H9 (cell line): Measurements from ENCODE around the gene COMP. TPM values are rescaled to one million over a fixed set of nuclear protein-coding genes. Genes with fewer than 3 reads are reported as not detected.
A peak's percentile ranks its signal among the peaks of the same experiment; 100 is the strongest.

Experiments
- DNase-seq: peaks from one replicate; pipeline ENCODE4 v3.0.0-alpha.2; 2017
- H2AFZ ChIP-seq: one replicate; pipeline ENCODE4 v1.6.1; 2013; ENCODE audit warnings: mild to moderate bottlenecking, low read length, control low read depth, moderate library complexity
- H2AK5ac ChIP-seq: 2 replicates; pipeline ENCODE4 v1.6.1; 2013; ENCODE audit warnings: low read length, control low read depth, mixed read lengths; ENCODE audit not compliant: insufficient read length
- H2BK120ac ChIP-seq: one replicate; pipeline ENCODE4 v1.6.1; 2013; ENCODE audit warnings: low read depth, mild to moderate bottlenecking, low read length, control low read depth, inconsistent platforms; ENCODE audit not compliant: poor library complexity, severe bottlenecking
- H2BK12ac ChIP-seq: 2 replicates; pipeline ENCODE4 v1.6.1; 2013; ENCODE audit warnings: low read length, control low read depth, mixed read lengths, low read depth; ENCODE audit not compliant: insufficient read length
- H2BK15ac ChIP-seq: 2 replicates; pipeline ENCODE4 v1.6.1; 2013; ENCODE audit warnings: low read depth, low read length, control low read depth
- H2BK20ac ChIP-seq: one replicate; pipeline ENCODE4 v1.6.1; 2013; ENCODE audit warnings: low read depth, mild to moderate bottlenecking, low read length, control low read depth, inconsistent platforms; ENCODE audit not compliant: poor library complexity, severe bottlenecking
- H2BK5ac ChIP-seq: 2 replicates; pipeline ENCODE4 v1.6.1; 2013; ENCODE audit warnings: low read length, control low read depth, mixed read lengths; ENCODE audit not compliant: insufficient read length
- H3K14ac ChIP-seq: 2 replicates; pipeline ENCODE4 v1.6.1; 2013; ENCODE audit warnings: low read length, control low read depth; ENCODE audit not compliant: insufficient read depth
- H3K18ac ChIP-seq: 2 replicates; pipeline ENCODE4 v1.6.1; 2013; ENCODE audit warnings: low read depth, mild to moderate bottlenecking, mixed read lengths, low read length, control low read depth; ENCODE audit not compliant: insufficient read length
- H3K23ac ChIP-seq: 2 replicates; pipeline ENCODE4 v1.6.1; 2013; ENCODE audit warnings: low read length, control low read depth, mixed read lengths, low read depth; ENCODE audit not compliant: insufficient read length
- H3K23me2 ChIP-seq: 2 replicates; pipeline ENCODE4 v1.6.1; 2013; ENCODE audit warnings: low read depth, mild to moderate bottlenecking, mixed read lengths, low read length, control low read depth; ENCODE audit not compliant: insufficient read length, poor library complexity, severe bottlenecking
- H3K27ac ChIP-seq: 2 replicates; pipeline ENCODE4 v1.5.1; 2013; ENCODE audit warnings: low read length, control low read depth, mixed read lengths, low read depth; ENCODE audit not compliant: insufficient read length
- H3K27me3 ChIP-seq: 2 replicates; pipeline ENCODE4 v1.6.1; 2013; ENCODE audit warnings: low read length, control low read depth, inconsistent platforms; ENCODE audit not compliant: insufficient read depth
- H3K4ac ChIP-seq: 2 replicates; pipeline ENCODE4 v1.6.1; 2013; ENCODE audit warnings: low read depth, mild to moderate bottlenecking, control low read depth, inconsistent platforms, low read length, moderate library complexity
- H3K4me1 ChIP-seq: 2 replicates; pipeline ENCODE4 v1.6.1; 2013; ENCODE audit warnings: low read length, control low read depth, inconsistent platforms; ENCODE audit not compliant: insufficient read depth
- H3K4me2 ChIP-seq: 2 replicates; pipeline ENCODE4 v1.6.1; 2013; ENCODE audit warnings: low read length, control low read depth, mixed read lengths; ENCODE audit not compliant: insufficient read length, insufficient read depth
- H3K56ac ChIP-seq: 2 replicates; pipeline ENCODE4 v1.6.1; 2013; ENCODE audit warnings: low read depth, mild to moderate bottlenecking, mixed read lengths, low read length, control low read depth; ENCODE audit not compliant: insufficient read length
- H3K79me1 ChIP-seq: 2 replicates; pipeline ENCODE4 v1.6.1; 2013; ENCODE audit warnings: low read depth, mild to moderate bottlenecking, moderate library complexity, low read length, control low read depth, inconsistent platforms; ENCODE audit not compliant: insufficient read depth, poor library complexity, severe bottlenecking
- H3K79me2 ChIP-seq: 2 replicates; pipeline ENCODE4 v1.6.1; 2013; ENCODE audit warnings: low read length, control low read depth, inconsistent platforms; ENCODE audit not compliant: insufficient read depth
- H3K9ac ChIP-seq: 2 replicates; pipeline ENCODE4 v1.6.1; 2013; ENCODE audit warnings: low read length, control low read depth, mixed read lengths; ENCODE audit not compliant: insufficient read length; ENCODE audit errors: extremely low read depth
- H3K9me3 ChIP-seq: one replicate; pipeline ENCODE4 v1.6.1; 2013; ENCODE audit warnings: low read depth, low read length, inconsistent platforms; ENCODE audit not compliant: control insufficient read depth
- H3T11ph ChIP-seq: one replicate; pipeline ENCODE4 v1.6.1; 2013; ENCODE audit warnings: mild to moderate bottlenecking, low read length, control low read depth, inconsistent platforms
- H4K20me1 ChIP-seq: one replicate; pipeline ENCODE4 v1.6.1; 2013; ENCODE audit not compliant: control insufficient read depth, insufficient read length, insufficient read depth
- H4K5ac ChIP-seq: 2 replicates; pipeline ENCODE4 v1.6.1; 2013; ENCODE audit warnings: low read depth, mild to moderate bottlenecking, mixed read lengths, low read length, control low read depth; ENCODE audit not compliant: insufficient read length
- H4K8ac ChIP-seq: replicated peaks from 2 replicates; pipeline ENCODE4 v1.6.1; 2013; ENCODE audit warnings: low read length, control low read depth, mixed read lengths, low read depth; ENCODE audit not compliant: insufficient read length
- H4K91ac ChIP-seq: 2 replicates; pipeline ENCODE4 v1.6.1; 2013; ENCODE audit warnings: low read depth, mild to moderate bottlenecking, moderate library complexity, mixed read lengths, low read length, control low read depth; ENCODE audit not compliant: insufficient read length
- H3K27ac Mint-ChIP-seq, 3 experiments: 2 replicates in 2 of 3; 3 replicates in 1 of 3; pipeline ENCODE4 v1.8.0; 2020 to 2021; ENCODE audit warnings: mixed read lengths in 3 of 3, mild to moderate bottlenecking in 1 of 3, moderate library complexity in 1 of 3
- H3K27me3 Mint-ChIP-seq: 2 replicates; pipeline ENCODE4 v1.8.0; 2021; ENCODE audit warnings: low read depth, mild to moderate bottlenecking, moderate library complexity, mixed read lengths
- H3K36me3 Mint-ChIP-seq, 3 experiments: 2 replicates in 2 of 3; 3 replicates in 1 of 3; pipeline ENCODE4 v1.8.0; 2020 to 2021; ENCODE audit warnings: low read depth in 3 of 3, mixed read lengths in 3 of 3; ENCODE audit not compliant: insufficient read depth in 1 of 3
- H3K4me1 Mint-ChIP-seq, 2 experiments: 2 replicates each; pipeline ENCODE4 v1.8.0; 2020; ENCODE audit warnings: mixed read lengths in 2 of 2
- H3K4me3 Mint-ChIP-seq, 2 experiments: 2 replicates in 1 of 2; 3 replicates in 1 of 2; pipeline ENCODE4 v1.8.0; 2020 to 2021; ENCODE audit warnings: mild to moderate bottlenecking in 2 of 2, mixed read lengths in 2 of 2, moderate library complexity in 1 of 2
- H3K9me3 Mint-ChIP-seq, 2 experiments: 2 replicates in 1 of 2; 3 replicates in 1 of 2; pipeline ENCODE4 v1.8.0; 2020; ENCODE audit warnings: mild to moderate bottlenecking in 2 of 2, mixed read lengths in 2 of 2, moderate library complexity in 1 of 2
- WGBS: extraction: QIAGEN DNeasy Blood & Tissue Kit; methylation state at CpG from one replicate; pipeline ENCODE4 v1.1.7; 2013; ENCODE audit warnings: missing lambda C conversion rate, low lambda C conversion rate, mixed read lengths; ENCODE audit not compliant: insufficient read length; ENCODE audit errors: extremely low coverage; 5-methylcytosine and 5-hydroxymethylcytosine counted together
- total RNA-seq: library from RNA; stranded (reverse); gene quantifications from 2 replicates; pipeline ENCODE4 v1.2.1, GENCODE V29; 2021
- TF ChIP-seq, protein P1 (sequence below): fragments of 200-600 bp; sonication (generic); conservative IDR thresholded peaks from 3 replicates; pipeline ENCODE4 v1.8.0; 2021; ENCODE audit warnings: antibody characterized with exemption, mild to moderate bottlenecking

The COMP gene
- total RNA-seq, 1 experiment from 2014 or later = 0.15 TPM

DNA sequence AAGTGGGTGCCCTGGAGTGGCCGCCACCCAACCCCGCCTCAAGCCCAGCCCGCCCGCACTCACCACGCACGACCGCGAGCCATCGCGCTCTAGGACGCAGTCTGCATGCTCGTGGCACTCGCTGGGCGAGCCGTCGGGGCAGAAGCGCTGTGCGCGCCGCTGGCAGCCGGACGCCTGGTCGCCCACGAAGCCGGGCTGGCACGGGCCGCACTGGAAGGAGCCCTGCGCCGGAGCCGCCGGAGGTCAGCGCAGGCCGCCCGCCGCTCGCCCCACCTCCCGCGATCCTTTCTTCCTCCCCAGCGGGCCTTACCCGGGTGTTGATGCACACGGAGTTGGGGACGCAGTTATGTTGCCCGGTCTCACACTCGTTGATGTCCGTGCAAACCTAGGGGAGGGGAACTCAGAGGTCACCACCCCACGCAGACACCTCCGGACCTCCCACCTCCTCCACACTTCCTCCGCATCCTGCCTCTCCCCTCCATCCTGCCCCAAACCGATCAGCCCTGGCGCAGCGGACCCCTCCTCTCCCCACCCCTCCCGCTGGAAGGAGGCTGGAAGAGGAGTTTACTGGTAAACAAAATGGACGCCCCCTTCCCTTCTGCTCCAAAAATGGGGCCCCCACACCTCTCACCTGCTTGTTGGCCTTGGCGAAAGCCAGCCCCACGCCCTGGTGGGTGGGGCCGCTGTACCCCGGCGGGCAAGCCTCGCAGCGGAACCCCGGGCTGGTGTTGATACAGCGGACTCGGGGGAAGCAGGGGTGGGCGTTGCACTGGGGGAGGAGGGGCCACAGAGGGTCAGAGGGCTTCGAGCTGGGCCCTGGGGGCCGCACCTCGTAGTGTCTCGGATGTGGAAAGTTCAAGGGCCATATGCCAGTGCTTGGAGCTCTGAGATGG, 2.3 kb downstream of the COMP start:
- H3K9me3 ChIP-seq = no peaks in the 10 kb centered on the region
- H4K20me1 ChIP-seq = no peaks in the 10 kb centered on the region
- H4K8ac ChIP-seq = no peak overlapping the region
- H3K18ac ChIP-seq = no peak overlapping the region
- no peak overlapping the region for H2BK5ac ChIP-seq
- Mint-ChIP-seq H3K27me3 (peaks cover 100% of the 10 kb centered on the region), H3K36me3 (no peaks in the 10 kb centered on the region; a peak in 2 of 7 replicates), H3K4me1 (peaks cover 19 to 42% of the 10 kb centered on the region in 2 experiments), H3K9me3 (peaks cover 0 to 14% of the 10 kb centered on the region in 2 experiments; a peak in 4 of 5 replicates), H3K4me3 (peak overlapping the region; percentile 51 to 85), H3K27ac (no peak overlapping the region; a peak in 1 of 7 replicates)
- H4K5ac ChIP-seq = no peak overlapping the region
- no peak overlapping the region for H3K23ac ChIP-seq
- peak overlapping the region; percentile 80 for H3K4me2 ChIP-seq
- TF ChIP-seq, protein P1, sequence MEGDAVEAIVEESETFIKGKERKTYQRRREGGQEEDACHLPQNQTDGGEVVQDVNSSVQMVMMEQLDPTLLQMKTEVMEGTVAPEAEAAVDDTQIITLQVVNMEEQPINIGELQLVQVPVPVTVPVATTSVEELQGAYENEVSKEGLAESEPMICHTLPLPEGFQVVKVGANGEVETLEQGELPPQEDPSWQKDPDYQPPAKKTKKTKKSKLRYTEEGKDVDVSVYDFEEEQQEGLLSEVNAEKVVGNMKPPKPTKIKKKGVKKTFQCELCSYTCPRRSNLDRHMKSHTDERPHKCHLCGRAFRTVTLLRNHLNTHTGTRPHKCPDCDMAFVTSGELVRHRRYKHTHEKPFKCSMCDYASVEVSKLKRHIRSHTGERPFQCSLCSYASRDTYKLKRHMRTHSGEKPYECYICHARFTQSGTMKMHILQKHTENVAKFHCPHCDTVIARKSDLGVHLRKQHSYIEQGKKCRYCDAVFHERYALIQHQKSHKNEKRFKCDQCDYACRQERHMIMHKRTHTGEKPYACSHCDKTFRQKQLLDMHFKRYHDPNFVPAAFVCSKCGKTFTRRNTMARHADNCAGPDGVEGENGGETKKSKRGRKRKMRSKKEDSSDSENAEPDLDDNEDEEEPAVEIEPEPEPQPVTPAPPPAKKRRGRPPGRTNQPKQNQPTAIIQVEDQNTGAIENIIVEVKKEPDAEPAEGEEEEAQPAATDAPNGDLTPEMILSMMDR = no peak
- peak; percentile 37 for DNase-seq
- peaks cover 20% of the 10 kb centered on the region for H3K23me2 ChIP-seq
- H3K79me2 ChIP-seq = no peaks in the 10 kb centered on the region
- no peak overlapping the region for H3K56ac ChIP-seq
- H3K79me1 ChIP-seq = no peaks in the 10 kb centered on the region
- H4K91ac ChIP-seq = no peak overlapping the region
- H3K4ac ChIP-seq = no peak overlapping the region
- no peak overlapping the region for H2BK20ac ChIP-seq
- no peak overlapping the region for H3K27ac ChIP-seq
- H3K9ac ChIP-seq = no peak overlapping the region
- no peak overlapping the region for H2BK12ac ChIP-seq
- no peak overlapping the region for H2AK5ac ChIP-seq
- peaks cover 93% of the 10 kb centered on the region for H3K27me3 ChIP-seq
- WGBS = no CpG with 5 or more reads among the region's 68 CpGs
- H3T11ph ChIP-seq = no peak overlapping the region
- no peaks in the 10 kb centered on the region for H3K4me1 ChIP-seq
- H3K14ac ChIP-seq = no peak overlapping the region
- no peak overlapping the region for H2BK15ac ChIP-seq
- H2AFZ ChIP-seq = no peak overlapping the region
- no peak overlapping the region for H2BK120ac ChIP-seq
